ENCODE results near the gene LSM2.

Gene LSM2

GRCh38 chr6:31760790-31761189 is 46.0 kb downstream of the LSM2 start:
- peaks cover under 1 to 10% (median 5%) of the 10 kb centered on the region in 5 donors for H3K4me1 ChIP-seq (ENCODE audit: control insufficient read depth in 5 of 5, insufficient read depth in 5 of 5, low read length in 5 of 5)
- no peaks in the 10 kb centered on the region for H3K9me3 ChIP-seq (ENCODE audit: control insufficient read depth in 5 of 5, low read length in 5 of 5)
- no peaks in the 10 kb centered on the region for H3K27me3 ChIP-seq (ENCODE audit: control insufficient read depth in 5 of 5, insufficient read depth in 4 of 5, low read length in 5 of 5)
- H3K9ac ChIP-seq (ENCODE audit: low read length in 5 of 5) = no peak overlapping the region
- peaks cover 3 to 37% (median 12%) of the 10 kb centered on the region in 5 donors for H3K36me3 ChIP-seq (ENCODE audit: control insufficient read depth in 5 of 5, insufficient read depth in 5 of 5, low read length in 5 of 5)
- H3K4me3 ChIP-seq (ENCODE audit: low read depth in 1 of 5, low read length in 5 of 5) = no peak overlapping the region
- no peak overlapping the region for H3K27ac ChIP-seq (ENCODE audit: low read depth, low read length)

- H3K27me3 ChIP-seq (ENCODE audit: control insufficient read depth in 5 of 5, insufficient read depth in 4 of 5, low read length in 5 of 5) = no peaks in the 10 kb centered on the region
Measured at GRCh38 chr6:31758281-31758680, 48.5 kb downstream of the LSM2 start.

GRCh38 chr6:31752739-31753319 is 53.9 kb downstream of the LSM2 start:
- no peaks in the 10 kb centered on the region for H3K27me3 ChIP-seq (ENCODE audit: control insufficient read depth in 5 of 5, insufficient read depth in 4 of 5, low read length in 5 of 5)
- no peak overlapping the region for H3K27ac ChIP-seq (ENCODE audit: low read depth, low read length)
- H3K36me3 ChIP-seq (ENCODE audit: control insufficient read depth in 5 of 5, insufficient read depth in 5 of 5, low read length in 5 of 5) = no peaks in the 10 kb centered on the region
- no peak overlapping the region for H3K9ac ChIP-seq (ENCODE audit: low read length in 5 of 5)
- H3K4me3 ChIP-seq (ENCODE audit: low read depth in 1 of 5, low read length in 5 of 5) = no peak overlapping the region
- H3K9me3 ChIP-seq (ENCODE audit: control insufficient read depth in 5 of 5, low read length in 5 of 5) = no peaks in the 10 kb centered on the region
- H3K4me1 ChIP-seq (ENCODE audit: control insufficient read depth in 5 of 5, insufficient read depth in 5 of 5, low read length in 5 of 5) = peaks cover 0 to 3% (median under 1%) of the 10 kb centered on the region in 5 donors

More at GRCh38 chr6:31758281-31758680, 48.5 kb downstream of the LSM2 start:
- no peak overlapping the region for H3K4me3 ChIP-seq (ENCODE audit: low read depth in 1 of 5, low read length in 5 of 5)
- no peaks in the 10 kb centered on the region for H3K9me3 ChIP-seq (ENCODE audit: control insufficient read depth in 5 of 5, low read length in 5 of 5)
- H3K9ac ChIP-seq (ENCODE audit: low read length in 5 of 5) = no peak overlapping the region
- H3K27ac ChIP-seq (ENCODE audit: low read depth, low read length) = no peak overlapping the region
- peaks cover 0 to 4% (median 2%) of the 10 kb centered on the region in 5 donors for H3K4me1 ChIP-seq (ENCODE audit: control insufficient read depth in 5 of 5, insufficient read depth in 5 of 5, low read length in 5 of 5)
- H3K36me3 ChIP-seq (ENCODE audit: control insufficient read depth in 5 of 5, insufficient read depth in 5 of 5, low read length in 5 of 5) = peaks cover 3 to 37% (median 12%) of the 10 kb centered on the region in 5 donors

GRCh38 chr6:31750411-31751022 is 56.2 kb downstream of the LSM2 start:
- Histone ChIP-seq H3K36me3 (ENCODE audit: control insufficient read depth in 5 of 5, insufficient read depth in 5 of 5, low read length in 5 of 5) (peaks cover 0 to 3% (median 0%) of the 10 kb centered on the region in 5 donors), H3K9me3 (ENCODE audit: control insufficient read depth in 5 of 5, low read length in 5 of 5) (no peaks in the 10 kb centered on the region), H3K27me3 (ENCODE audit: control insufficient read depth in 5 of 5, insufficient read depth in 4 of 5, low read length in 5 of 5) (no peaks in the 10 kb centered on the region), H3K27ac (ENCODE audit: low read depth, low read length) (no peak overlapping the region), H3K4me1 (ENCODE audit: control insufficient read depth in 5 of 5, insufficient read depth in 5 of 5, low read length in 5 of 5) (peaks cover 5 to 14% (median 8%) of the 10 kb centered on the region in 5 donors), H3K9ac (ENCODE audit: low read length in 5 of 5) (no peak overlapping the region), H3K4me3 (ENCODE audit: low read depth in 1 of 5, low read length in 5 of 5) (no peak overlapping the region)

GRCh38 chr6:31749301-31750036 is 57.3 kb downstream of the LSM2 start:
- no peak overlapping the region for H3K27ac ChIP-seq (ENCODE audit: low read depth, low read length)
- no peak overlapping the region for H3K4me3 ChIP-seq (ENCODE audit: low read depth in 1 of 5, low read length in 5 of 5)
- H3K36me3 ChIP-seq (ENCODE audit: control insufficient read depth in 5 of 5, insufficient read depth in 5 of 5, low read length in 5 of 5) = peaks cover 0 to 3% (median 0%) of the 10 kb centered on the region in 5 donors
- H3K9me3 ChIP-seq (ENCODE audit: control insufficient read depth in 5 of 5, low read length in 5 of 5) = no peaks in the 10 kb centered on the region
- no peaks in the 10 kb centered on the region for H3K27me3 ChIP-seq (ENCODE audit: control insufficient read depth in 5 of 5, insufficient read depth in 4 of 5, low read length in 5 of 5)
- H3K4me1 ChIP-seq (ENCODE audit: control insufficient read depth in 5 of 5, insufficient read depth in 5 of 5, low read length in 5 of 5) = peaks cover 5 to 14% (median 8%) of the 10 kb centered on the region in 5 donors
- no peak overlapping the region for H3K9ac ChIP-seq (ENCODE audit: low read length in 5 of 5)
